Lung (tissue), 12 donors: ENCODE results near the gene LIPJ. TPM values are rescaled to one million over a fixed set of nuclear protein-coding genes. Genes with fewer than 3 reads are reported as not detected.

Experiments
- ATAC-seq: fragments of 200-7000 bp; cut with Tn5 transposase; one replicate; pipeline ENCODE4 v1.9.1; 2020; ENCODE audit warnings: moderate number of reproducible peaks; ENCODE audit not compliant: insufficient read depth, low FRiP score
- DNase-seq, 3 donors: peaks; one replicate each; pipeline ENCODE4 v3.0.0-alpha.2; 2013 to 2017
- H3K27ac ChIP-seq, 2 donors: one replicate each; pipeline ENCODE4 v1.5.1; 2013; ENCODE audit warnings: mild to moderate bottlenecking in 2 of 2, moderate library complexity in 2 of 2, control low read depth in 1 of 2, inconsistent platforms in 1 of 2, low read depth in 1 of 2, low read length in 1 of 2
- H3K27me3 ChIP-seq, 3 donors: one replicate each; pipeline ENCODE4 v1.5.1; 2013; ENCODE audit warnings: low read length in 2 of 3; ENCODE audit not compliant: control insufficient read depth in 3 of 3, insufficient read depth in 3 of 3
- H3K36me3 ChIP-seq, 4 donors: one replicate each; pipeline ENCODE4 v1.5.1; 2013; ENCODE audit warnings: low read length in 4 of 4, mild to moderate bottlenecking in 1 of 4, moderate library complexity in 1 of 4; ENCODE audit not compliant: control insufficient read depth in 4 of 4, insufficient read depth in 4 of 4
- H3K4me1 ChIP-seq, 5 donors: one replicate each; pipeline ENCODE4 v1.5.1; 2013; ENCODE audit warnings: low read length in 5 of 5, mild to moderate bottlenecking in 2 of 5, moderate library complexity in 1 of 5; ENCODE audit not compliant: control insufficient read depth in 5 of 5, insufficient read depth in 5 of 5
- H3K4me3 ChIP-seq: one replicate; pipeline ENCODE4 v1.5.1; 2013; ENCODE audit warnings: mild to moderate bottlenecking, control low read depth, moderate library complexity
- H3K9ac ChIP-seq, 2 donors: one replicate each; pipeline ENCODE4 v1.5.1; 2013; ENCODE audit warnings: low read length in 2 of 2, control low read depth in 1 of 2; ENCODE audit not compliant: insufficient read depth in 1 of 2
- H3K9me3 ChIP-seq, 4 donors: one replicate each; pipeline ENCODE4 v1.5.1; 2013; ENCODE audit warnings: low read length in 3 of 4, mild to moderate bottlenecking in 1 of 4, moderate library complexity in 1 of 4; ENCODE audit not compliant: control insufficient read depth in 4 of 4, insufficient read depth in 3 of 4
- WGBS, 2 donors: extraction: QIAGEN DNeasy Blood & Tissue Kit; methylation state at CpG; one replicate each; pipeline ENCODE4 v1.1.7; 2013; 5-methylcytosine and 5-hydroxymethylcytosine counted together
- polyA plus RNA-seq, 2 donors: library from polyadenylated mRNA; stranded (reverse); fragments of 200-250 nt; gene quantifications; one replicate each; pipeline ENCODE4 v1.2.1, GENCODE V29; 2013
- total RNA-seq, 2 donors: library from RNA; depleted of rRNA in 1 of 2; stranded (reverse); fragments of >200 nt in 1 of 2; gene quantifications; one replicate each; pipeline ENCODE4 v1.2.1, GENCODE V29; 2014 to 2021
- TF ChIP-seq, protein P1 (sequence below): IDR thresholded peaks from 2 replicates; pipeline ENCODE4 v1.5.1; 2012; ENCODE audit warnings: mild to moderate bottlenecking; ENCODE audit errors: control extremely low read depth, extremely low read depth
- donor health status: control.
- donor health status: control.
- donor health status: Bipolar disorder and iron deficiency.
- donor health status: healthy.
- donor health status: DM: yes; HTN: yes; CAD: no.

LIPJ gene
- total and polyA plus RNA-seq, 4 donors, result 0.02 to 0.14 (median 0.12) TPM; not detected in 1

DNA sequence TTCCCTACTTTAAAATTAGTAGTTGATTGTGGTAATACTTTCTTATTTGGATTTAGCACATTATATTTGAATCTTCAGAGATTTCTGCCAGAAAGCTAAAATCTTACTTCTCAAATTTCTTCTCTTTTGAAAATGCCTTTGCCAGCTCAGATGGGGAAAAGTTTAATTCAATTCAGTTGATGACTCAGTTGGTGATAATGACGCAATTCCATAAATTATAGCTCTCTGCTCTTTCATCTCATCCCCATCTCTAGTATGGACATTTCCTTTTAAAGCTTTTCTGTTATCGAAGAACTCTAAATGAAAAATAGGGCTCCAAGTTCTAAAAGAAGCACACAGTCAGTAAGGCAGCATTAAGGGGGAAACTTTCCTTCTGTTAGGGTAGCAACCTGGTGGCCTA lies 28.9 kb upstream of the LIPJ start:
- H3K27me3 ChIP-seq, result no peaks in the 10 kb centered on the region
- ATAC-seq, result no peak
- H3K4me3 ChIP-seq, result no peak overlapping the region
- H3K4me1 ChIP-seq, result peaks cover 0 to 11% (median 0%) of the 10 kb centered on the region in 5 donors
- H3K9me3 ChIP-seq, result peaks cover 0 to 3% (median 0%) of the 10 kb centered on the region in 4 donors
- TF ChIP-seq, protein P1, sequence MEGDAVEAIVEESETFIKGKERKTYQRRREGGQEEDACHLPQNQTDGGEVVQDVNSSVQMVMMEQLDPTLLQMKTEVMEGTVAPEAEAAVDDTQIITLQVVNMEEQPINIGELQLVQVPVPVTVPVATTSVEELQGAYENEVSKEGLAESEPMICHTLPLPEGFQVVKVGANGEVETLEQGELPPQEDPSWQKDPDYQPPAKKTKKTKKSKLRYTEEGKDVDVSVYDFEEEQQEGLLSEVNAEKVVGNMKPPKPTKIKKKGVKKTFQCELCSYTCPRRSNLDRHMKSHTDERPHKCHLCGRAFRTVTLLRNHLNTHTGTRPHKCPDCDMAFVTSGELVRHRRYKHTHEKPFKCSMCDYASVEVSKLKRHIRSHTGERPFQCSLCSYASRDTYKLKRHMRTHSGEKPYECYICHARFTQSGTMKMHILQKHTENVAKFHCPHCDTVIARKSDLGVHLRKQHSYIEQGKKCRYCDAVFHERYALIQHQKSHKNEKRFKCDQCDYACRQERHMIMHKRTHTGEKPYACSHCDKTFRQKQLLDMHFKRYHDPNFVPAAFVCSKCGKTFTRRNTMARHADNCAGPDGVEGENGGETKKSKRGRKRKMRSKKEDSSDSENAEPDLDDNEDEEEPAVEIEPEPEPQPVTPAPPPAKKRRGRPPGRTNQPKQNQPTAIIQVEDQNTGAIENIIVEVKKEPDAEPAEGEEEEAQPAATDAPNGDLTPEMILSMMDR, result no peak
- no peak overlapping the region for H3K9ac ChIP-seq
- no peak overlapping the region for H3K27ac ChIP-seq
- WGBS, 2 donors, result 73 to 88% methylated on average over 2 of the region's 2 CpGs
- DNase-seq, result no peak
- H3K36me3 ChIP-seq, result peaks cover 0 to 3% (median 0%) of the 10 kb centered on the region in 4 donors

DNA sequence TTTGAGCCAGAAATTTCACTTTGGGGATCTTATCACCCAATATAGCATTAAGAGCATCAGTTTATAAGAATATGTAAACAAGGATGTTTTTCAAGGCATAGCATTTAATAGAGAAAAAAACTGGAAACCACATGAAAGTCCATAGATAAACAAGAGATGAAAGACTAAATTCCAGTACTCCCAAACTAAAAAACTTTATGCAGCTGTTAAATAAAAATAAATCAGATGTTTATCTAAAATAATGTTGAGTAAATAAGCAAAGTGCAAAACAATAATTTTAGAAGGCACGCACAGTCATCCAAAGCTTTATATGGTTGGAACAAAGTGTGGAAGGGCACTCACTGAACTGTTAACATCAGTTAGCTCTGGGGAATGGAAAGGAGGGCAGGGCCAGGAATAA lies 24.4 kb upstream of the LIPJ start:
- DNase-seq (peak in 2 of 3 donors; percentile 62 to 65), ATAC-seq (no peak)
- H3K27ac ChIP-seq, result no peak overlapping the region
- 88 to 90% methylated on average over 1 of the region's 1 CpG for WGBS, 2 donors
- TF ChIP-seq, protein P1, result no peak
- H3K4me3 ChIP-seq, result no peak overlapping the region
- no peaks in the 10 kb centered on the region for H3K27me3 ChIP-seq
- H3K9me3 ChIP-seq, result no peaks in the 10 kb centered on the region
- no peaks in the 10 kb centered on the region for H3K36me3 ChIP-seq
- peaks cover 0 to 7% (median 0%) of the 10 kb centered on the region in 5 donors for H3K4me1 ChIP-seq
- H3K9ac ChIP-seq, result no peak overlapping the region

DNA sequence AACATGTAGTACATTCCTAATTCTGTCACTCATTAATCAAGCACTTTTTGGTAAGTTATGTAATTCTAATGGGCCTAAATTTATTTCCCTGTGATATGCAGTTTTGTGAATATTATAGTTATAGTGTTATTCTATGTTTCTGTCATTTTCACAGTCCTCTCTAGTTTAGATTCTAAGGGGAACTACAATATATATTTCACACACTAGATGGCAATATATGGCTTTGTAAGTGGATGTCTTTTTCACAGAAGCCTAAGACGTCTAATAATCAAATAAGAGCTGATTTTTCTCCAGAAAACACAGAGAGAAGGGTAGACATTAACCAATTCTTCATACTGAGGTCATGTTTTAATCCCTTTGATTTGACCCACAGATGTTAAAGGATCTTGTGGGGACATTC lies 21.5 kb upstream of the LIPJ start:
- H3K4me3 ChIP-seq, result no peak overlapping the region
- H3K4me1 ChIP-seq, result no peaks in the 10 kb centered on the region
- ATAC-seq (peak; percentile 58), DNase-seq (peak in 2 of 3 donors; percentile 57 to 70)
- no peaks in the 10 kb centered on the region for H3K36me3 ChIP-seq
- H3K9me3 ChIP-seq, result no peaks in the 10 kb centered on the region
- H3K9ac ChIP-seq, result no peak overlapping the region
- no peak overlapping the region for H3K27ac ChIP-seq
- H3K27me3 ChIP-seq, result no peaks in the 10 kb centered on the region
- TF ChIP-seq, protein P1, result no peak
- WGBS, 2 donors, result 0 to 3% methylated on average over 1 of the region's 1 CpG

DNA sequence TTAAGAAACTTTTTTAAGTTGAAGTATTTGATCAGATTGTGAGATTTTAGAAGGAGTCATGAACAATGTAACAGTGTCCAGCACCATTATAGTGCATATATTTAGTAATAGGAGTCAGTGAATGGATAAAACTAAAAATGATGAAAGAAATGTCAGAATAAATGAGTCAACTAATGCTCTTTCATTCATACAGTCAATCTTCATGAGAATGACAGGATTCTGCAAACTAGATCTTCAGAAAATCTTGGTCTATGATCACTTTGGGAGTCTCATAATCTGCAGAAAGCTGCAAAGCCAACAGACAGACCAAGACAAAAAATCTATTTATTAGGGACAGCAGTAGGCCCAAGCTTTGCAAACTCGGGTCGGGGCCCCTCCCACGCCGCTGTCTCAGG lies 4.2 kb upstream of the LIPJ start:
- Histone ChIP-seq H3K4me3 (no peak overlapping the region), H3K27ac (peak overlapping the region in 1 of 2 donors; percentile 90), H3K9me3 (peaks cover 0 to 2% (median 0%) of the 10 kb centered on the region in 4 donors), H3K27me3 (no peaks in the 10 kb centered on the region), H3K36me3 (no peaks in the 10 kb centered on the region), H3K9ac (no peak overlapping the region), H3K4me1 (no peaks in the 10 kb centered on the region)
- no peak for ATAC-seq
- TF ChIP-seq, protein P1, result no peak
- WGBS, 2 donors, result 7 to 15% methylated on average over 4 of the region's 4 CpGs
- DNase-seq, result no peak
